IMR-90 (cell line): ENCODE measurements around the gene CRACDL. TPM values are rescaled to one million over a fixed set of nuclear protein-coding genes. Genes with fewer than 3 reads are reported as not detected.

Experiments
- ATAC-seq: fragments of 200-7000 bp; cut with Tn5 transposase; 2 replicates; pipeline ENCODE4 v1.9.1; 2020; ENCODE audit warnings: low read depth, mild to moderate bottlenecking, moderate library complexity
- BruUV-seq: library from RNA; stranded (reverse); fragments of 400-500 nt; replicated peaks from 2 replicates; lab custom pipeline; 2021; lab: Mats Ljungman, UMichigan
- CTCF ChIA-PET: fragments of 300-600 bp; formaldehyde crosslinking; extraction: SDS; loops from one replicate; lab custom pipeline; 2021; ENCODE audit warnings: antibody characterized with exemption; lab: Yijun Ruan, JAX
- POLR2A ChIA-PET: fragments of 300-600 bp; sonication (Branson Sonifier 250); formaldehyde crosslinking; loops from one replicate; lab custom pipeline; 2022; ENCODE audit warnings: antibody characterized with exemption; ENCODE audit not compliant: unreplicated experiment; lab: Charles Lee
- DNase-seq: peaks from one replicate; pipeline ENCODE4 v3.0.0; 2013
- H2AFZ ChIP-seq: replicated peaks from 2 replicates; pipeline ENCODE3; 2013; ENCODE audit warnings: low read length, mild to moderate bottlenecking; ENCODE audit not compliant: poor library complexity
- H2AK5ac ChIP-seq: 2 replicates; pipeline ENCODE4 v1.6.1; 2013; ENCODE audit warnings: low read depth, low read length, inconsistent platforms
- H2AK9ac ChIP-seq: replicated peaks from 2 replicates; pipeline ENCODE3; 2013; ENCODE audit warnings: mild to moderate bottlenecking, low read depth, low read length, moderate library complexity; ENCODE audit not compliant: poor library complexity
- H2BK120ac ChIP-seq: 2 replicates; pipeline ENCODE4 v1.6.1; 2013; ENCODE audit warnings: low read depth, low read length, inconsistent platforms
- H2BK15ac ChIP-seq: 3 replicates; pipeline ENCODE4 v1.6.1; 2013; ENCODE audit warnings: low read depth, low read length, inconsistent platforms
- H2BK20ac ChIP-seq: 2 replicates; pipeline ENCODE4 v1.6.1; 2013; ENCODE audit warnings: low read depth, mild to moderate bottlenecking, inconsistent platforms, low read length, moderate library complexity
- H2BK5ac ChIP-seq: 2 replicates; pipeline ENCODE4 v1.6.1; 2013; ENCODE audit warnings: mild to moderate bottlenecking, low read depth, low read length, inconsistent platforms; ENCODE audit not compliant: poor library complexity, severe bottlenecking
- H3K14ac ChIP-seq: replicated peaks from 2 replicates; pipeline ENCODE4 v1.6.1; 2013; ENCODE audit warnings: low read depth, low read length, inconsistent platforms
- H3K18ac ChIP-seq: 2 replicates; pipeline ENCODE4 v1.6.1; 2013; ENCODE audit warnings: low read depth, low read length, control low read depth
- H3K23ac ChIP-seq: 2 replicates; pipeline ENCODE4 v1.6.1; 2013; ENCODE audit warnings: low read depth, low read length, inconsistent platforms
- H3K27ac ChIP-seq: 2 replicates; pipeline ENCODE4 v1.5.1; 2013; ENCODE audit warnings: mild to moderate bottlenecking, control low read depth, low read length; ENCODE audit not compliant: insufficient read depth
- H3K27me3 ChIP-seq: 2 replicates; pipeline ENCODE4 v1.6.1; 2013; ENCODE audit warnings: low read length; ENCODE audit not compliant: control insufficient read depth, insufficient read depth
- H3K36me3 ChIP-seq: 2 replicates; pipeline ENCODE4 v1.6.1; 2013; ENCODE audit warnings: low read length, mixed read lengths; ENCODE audit not compliant: control insufficient read depth, insufficient read depth
- H3K4ac ChIP-seq: 2 replicates; pipeline ENCODE4 v1.6.1; 2013; ENCODE audit warnings: low read depth, low read length, inconsistent platforms
- H3K4me1 ChIP-seq: 2 replicates; pipeline ENCODE4 v1.6.1; 2013; ENCODE audit warnings: low read length, mixed read lengths; ENCODE audit not compliant: control insufficient read depth, insufficient read depth
- H3K4me2 ChIP-seq: 2 replicates; pipeline ENCODE4 v1.6.1; 2013; ENCODE audit warnings: low read depth, mild to moderate bottlenecking, control low read depth, low read length, moderate library complexity
- H3K4me3 ChIP-seq: 2 replicates; pipeline ENCODE4 v1.5.1; 2013; ENCODE audit warnings: low read depth, mild to moderate bottlenecking, control low read depth, low read length, moderate library complexity; ENCODE audit not compliant: insufficient read depth
- H3K56ac ChIP-seq: 2 replicates; pipeline ENCODE4 v1.6.1; 2013; ENCODE audit warnings: low read length, inconsistent platforms; ENCODE audit not compliant: insufficient read depth; ENCODE audit errors: extremely low read depth
- H3K79me1 ChIP-seq, 2 experiments: 2 replicates each; pipeline ENCODE4 v1.6.1; 2013; ENCODE audit warnings: low read length in 2 of 2, inconsistent platforms in 1 of 2, low read depth in 1 of 2
- H3K9ac ChIP-seq: 2 replicates; pipeline ENCODE4 v1.6.1; 2013; ENCODE audit warnings: low read depth, low read length, control low read depth
- H3K9me1 ChIP-seq: 2 replicates; pipeline ENCODE4 v1.6.1; 2013; ENCODE audit warnings: low read length, inconsistent platforms; ENCODE audit not compliant: insufficient read depth
- H3K9me3 ChIP-seq: 2 replicates; pipeline ENCODE4 v1.6.1; 2013; ENCODE audit warnings: low read length; ENCODE audit not compliant: control insufficient read depth, insufficient read depth
- H4K20me1 ChIP-seq: 2 replicates; pipeline ENCODE4 v1.6.1; 2013; ENCODE audit warnings: low read length, inconsistent platforms; ENCODE audit not compliant: insufficient read depth
- H4K5ac ChIP-seq: 2 replicates; pipeline ENCODE4 v1.6.1; 2013; ENCODE audit warnings: mild to moderate bottlenecking, low read depth, low read length, control low read depth
- H4K8ac ChIP-seq, 2 experiments: 2 replicates each; pipeline ENCODE4 v1.6.1; 2013; ENCODE audit warnings: low read depth in 2 of 2, low read length in 2 of 2, control low read depth in 1 of 2, inconsistent platforms in 1 of 2
- H4K91ac ChIP-seq: 2 replicates; pipeline ENCODE4 v1.6.1; 2013; ENCODE audit warnings: low read depth, low read length, inconsistent platforms; ENCODE audit not compliant: insufficient read depth
- BHLHE40 ChIP-seq: fragments of 150-350 bp; IDR thresholded peaks from 2 replicates; pipeline ENCODE4 v1.6.1; 2016; ENCODE audit warnings: mild to moderate bottlenecking, low read depth, low read length
- CEBPB ChIP-seq: IDR thresholded peaks from 2 replicates; pipeline ENCODE4 v1.6.1; 2012; ENCODE audit warnings: low read depth, low read length, improper control_type of control experiment
- CHD1 ChIP-seq: IDR thresholded peaks from 2 replicates; pipeline ENCODE4 v1.6.1; 2012; ENCODE audit warnings: low read depth, low read length, improper control_type of control experiment
- CTCF ChIP-seq: conservative IDR thresholded peaks from 2 replicates; pipeline ENCODE4 v1.5.1; 2012; ENCODE audit warnings: mild to moderate bottlenecking, low read depth, low read length, improper control_type of control experiment
- ELK1 ChIP-seq: fragments of 150-350 bp; IDR thresholded peaks from 2 replicates; pipeline ENCODE4 v1.6.1; 2016; ENCODE audit warnings: low read depth, mild to moderate bottlenecking, low read length, moderate library complexity, borderline replicate concordance
- FOS ChIP-seq: fragments of 150-350 bp; IDR thresholded peaks from 2 replicates; pipeline ENCODE4 v1.6.1; 2016; ENCODE audit warnings: low read depth, low read length
- MAFK ChIP-seq: IDR thresholded peaks from 2 replicates; pipeline ENCODE4 v1.6.1; 2012; ENCODE audit warnings: low read depth, low read length, improper control_type of control experiment
- MAZ ChIP-seq: IDR thresholded peaks from 2 replicates; pipeline ENCODE4 v1.6.1; 2012; ENCODE audit warnings: low read depth, mild to moderate bottlenecking, low read length, improper control_type of control experiment, moderate library complexity, borderline replicate concordance
- NFE2L2 ChIP-seq: fragments of 150-350 bp; IDR thresholded peaks from 2 replicates; pipeline ENCODE4 v1.6.1; 2016; ENCODE audit warnings: low read depth, mild to moderate bottlenecking, low read length
- POLR2A ChIP-seq: IDR thresholded peaks from 2 replicates; pipeline ENCODE4 v1.6.1; 2012; ENCODE audit warnings: mild to moderate bottlenecking, low read depth, low read length
- RAD21 ChIP-seq: IDR thresholded peaks from 2 replicates; pipeline ENCODE4 v1.6.1; 2012; ENCODE audit warnings: low read length, improper control_type of control experiment
- RCOR1 ChIP-seq: IDR thresholded peaks from 2 replicates; pipeline ENCODE4 v1.6.1; 2012; ENCODE audit warnings: mild to moderate bottlenecking, low read length, improper control_type of control experiment; ENCODE audit not compliant: insufficient replicate concordance
- RFX5 ChIP-seq: IDR thresholded peaks from 2 replicates; pipeline ENCODE4 v1.8.0; 2012; ENCODE audit warnings: low read depth, mild to moderate bottlenecking, low read length, moderate library complexity
- SMC3 ChIP-seq: fragments of 150-350 bp; IDR thresholded peaks from 2 replicates; pipeline ENCODE4 v1.6.1; 2016; ENCODE audit warnings: low read depth, mild to moderate bottlenecking, antibody characterized with exemption, low read length, moderate library complexity
- USF2 ChIP-seq: fragments of 150-350 bp; IDR thresholded peaks from 2 replicates; pipeline ENCODE4 v1.6.1; 2017; ENCODE audit warnings: mild to moderate bottlenecking, antibody characterized with exemption, low read length, low read depth
- WGBS, 2 experiments: methylation state at CpG; one replicate each; pipeline versions ENCODE4 v1.1.5 to v1.1.7; 2013; ENCODE audit warnings: missing lambda C conversion rate in 2 of 2; ENCODE audit not compliant: insufficient read length in 1 of 2; ENCODE audit errors: extremely low coverage in 2 of 2; 5-methylcytosine and 5-hydroxymethylcytosine counted together
- dilution Hi-C: fragments of 300-500 bp; cut with HindIII; formaldehyde crosslinking; loops from one replicate; pipeline ENCODE4 v1.14.3; 2018; ENCODE audit warnings: low sequenced_read_pairs; ENCODE audit not compliant: unreplicated experiment
- in situ Hi-C: fragments of 300-500 bp; cut with MboI; formaldehyde crosslinking; loops from 3 replicates; pipeline ENCODE4 v1.14.3; 2019; ENCODE audit warnings: low sequenced_read_pairs, inconsistent platforms, mixed read lengths
- intact Hi-C: fragments of 100-400 bp; cut with micrococcal nuclease; formaldehyde crosslinking; loops from 2 replicates; pipeline ENCODE4 v1.10.0; 2022
- polyA plus RNA-seq, 3 experiments: library from polyadenylated mRNA; depleted of rRNA; stranded (reverse); fragments of >200 nt; gene quantifications; 2 replicates each; pipeline ENCODE4 v1.2.3, GENCODE V29; 2012; ENCODE audit warnings: low replicate concordance in 1 of 3
- total RNA-seq: library from RNA; depleted of rRNA; stranded (reverse); fragments of >200 nt; gene quantifications from 2 replicates; pipeline ENCODE4 v1.2.3, GENCODE V29; 2012

Gene CRACDL
- total and polyA plus RNA-seq, 2 of the 4 experiments (the other 2 are of a cell fraction), result not detected

- in situ Hi-C loops, result loop anchor here (25.0 kb wide), 1 partner anchor 421 kb away; no protein-coding TSS in a partner anchor
- dilution Hi-C loops, result no loop called here
- no peak overlapping the region for H3K56ac ChIP-seq
- no peak overlapping the region for H3K9ac ChIP-seq
- H3K18ac ChIP-seq, result no peak overlapping the region
- H3K36me3 ChIP-seq, result no peaks in the 10 kb centered on the region
- no peak overlapping the region for H3K27ac ChIP-seq
- H4K20me1 ChIP-seq, result no peaks in the 10 kb centered on the region
- H4K91ac ChIP-seq, result no peak overlapping the region
- CTCF ChIA-PET, result interaction anchor here (1.1 kb wide), 1 partner anchor 184 kb away, joined by 4 read pairs; no protein-coding TSS in a partner anchor
- H3K4ac ChIP-seq, result no peak overlapping the region
- ATAC-seq (no peak), DNase-seq (no peak)
- H3K9me3 ChIP-seq, result no peaks in the 10 kb centered on the region
- no peaks in the 10 kb centered on the region for H3K4me1 ChIP-seq
- H2AK5ac ChIP-seq, result no peak overlapping the region
- H3K14ac ChIP-seq, result no peak overlapping the region
- H4K8ac ChIP-seq, result no peak overlapping the region
- no peak overlapping the region for H4K5ac ChIP-seq
- H2BK20ac ChIP-seq, result no peak overlapping the region
- WGBS, 2 experiments, result 58% methylated on average over 2 of the region's 7 CpGs; no CpG with 5 or more reads in 1 of the 2 experiments
- no peak overlapping the region for H2BK15ac ChIP-seq
- no peak overlapping the region for H3K23ac ChIP-seq
- intact Hi-C loops, result loop anchor here (10.0 kb wide), 2 partner anchors 661 to 1129 kb away; partner anchors contain the start of gene REV1
- BruUV-seq, result no TSS peak
- H2BK5ac ChIP-seq, result no peak overlapping the region
- no peaks in the 10 kb centered on the region for H3K9me1 ChIP-seq
- H2AK9ac ChIP-seq, result no peak overlapping the region
- POLR2A ChIA-PET, result no interaction called here
- H3K27me3 ChIP-seq, result peaks cover 23% of the 10 kb centered on the region
- peak overlapping the region; percentile 1 for H2AFZ ChIP-seq
- no peak overlapping the region for H3K4me2 ChIP-seq
- no peak overlapping the region for H2BK120ac ChIP-seq
- no peaks in the 10 kb centered on the region for H3K79me1 ChIP-seq
- no peak overlapping the region for H3K4me3 ChIP-seq
- TF ChIP-seq CEBPB (no peak), CHD1 (no peak), ELK1 (no peak), NFE2L2 (no peak), FOS (no peak), RFX5 (no peak), MAZ (no peak), RCOR1 (no peak), USF2 (no peak), MAFK (no peak), RAD21 (no peak), SMC3 (no peak), CTCF (no peak), POLR2A (no peak), BHLHE40 (no peak)
Measured at GRCh38 chr2:98833172-98833916, 102.7 kb downstream of the CRACDL start.
